A204.1 (cell line): ENCODE results near the gene METTL4.

ENCODE experiments used
- FAIRE-seq: peaks from 2 replicates; lab custom pipeline; 2012; peaks lifted over from hg19 to GRCh38; lab: Jason Lieb, UNC

The METTL4 gene

DNA sequence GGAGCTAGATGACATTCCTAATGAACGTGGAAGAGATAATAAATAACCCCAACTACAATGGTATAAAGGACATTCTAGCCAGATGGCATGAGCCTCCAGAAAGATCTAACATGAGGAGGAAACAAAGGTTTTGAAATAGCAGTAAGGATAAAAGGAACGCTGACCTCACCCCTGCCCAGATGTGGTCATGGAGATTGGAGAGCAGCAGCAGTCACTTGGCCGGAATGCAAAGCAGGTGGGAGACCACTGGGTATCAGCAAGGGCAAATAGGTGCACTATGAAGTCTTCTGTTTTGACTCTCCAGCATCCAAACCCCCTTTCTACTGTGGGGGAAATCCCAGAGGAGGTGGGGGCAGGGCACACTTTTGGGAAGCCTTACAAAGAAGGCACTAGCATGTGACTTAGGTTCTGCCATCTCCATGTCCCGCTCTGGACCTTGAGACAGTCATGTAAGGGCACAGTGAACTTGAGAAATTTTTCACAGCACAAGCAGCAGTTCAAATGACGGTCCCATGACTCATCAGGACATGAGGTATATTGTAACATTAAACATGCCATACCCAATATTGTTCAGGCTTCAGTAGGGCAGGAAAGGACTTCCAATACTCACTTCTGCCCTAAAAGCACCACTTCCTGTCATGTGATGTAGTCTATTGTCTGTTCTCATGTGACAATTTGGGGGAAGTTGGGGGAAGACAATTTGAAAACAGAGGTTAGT is 55.2 kb downstream of the METTL4 start:
- no peak for FAIRE-seq

GRCh38 chr18:2515171-2515787 is 56.0 kb downstream of the METTL4 start:
- FAIRE-seq: no peak

DNA sequence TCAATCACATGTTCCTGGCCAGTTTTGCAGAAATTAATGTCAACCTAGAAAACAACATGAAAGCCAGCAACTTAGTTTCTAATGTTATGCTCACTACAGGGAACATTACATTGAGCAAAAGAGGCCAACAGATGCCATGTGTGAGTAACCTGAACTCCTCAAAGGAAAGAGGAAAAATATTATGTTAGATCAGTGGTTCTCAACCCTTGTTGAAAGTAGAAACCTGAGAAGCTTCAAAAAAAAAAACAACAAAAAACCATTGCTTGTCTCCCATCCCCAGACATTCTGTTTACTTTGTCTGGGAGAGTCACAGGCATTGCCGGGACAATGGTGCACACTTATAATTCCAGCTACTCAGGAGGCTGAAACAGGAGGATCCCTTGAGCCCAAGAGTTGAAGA is 57.7 kb downstream of the METTL4 start:
- no peak for FAIRE-seq

DNA sequence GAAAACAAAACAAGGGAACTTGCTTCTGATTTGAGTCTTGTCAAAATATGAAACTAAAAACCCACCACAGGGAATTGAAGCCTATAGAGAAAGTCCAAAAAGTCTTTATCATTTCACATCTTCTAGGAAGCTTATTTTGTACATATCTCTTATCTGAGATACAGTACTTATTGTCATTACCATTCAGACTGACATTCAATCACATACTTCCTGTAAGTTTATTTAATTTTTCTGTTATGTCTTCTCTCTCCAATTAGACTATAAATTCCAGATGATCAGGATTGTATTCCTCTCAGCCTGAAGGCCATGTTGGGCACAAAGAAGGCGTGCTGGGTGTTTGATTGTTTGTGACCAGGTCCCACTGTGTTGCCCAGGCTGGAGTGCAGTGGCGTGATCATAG is 59.2 kb downstream of the METTL4 start:
- FAIRE-seq: no peak

- FAIRE-seq: no peak
Observed at GRCh38 chr18:2511451-2511850, 59.9 kb downstream of the METTL4 start.

- no peak for FAIRE-seq
Observed at GRCh38 chr18:2510416-2510815, 60.9 kb downstream of the METTL4 start.

- FAIRE-seq: no peak
Observed at GRCh38 chr18:2508678-2509077, 62.6 kb downstream of the METTL4 start.

DNA sequence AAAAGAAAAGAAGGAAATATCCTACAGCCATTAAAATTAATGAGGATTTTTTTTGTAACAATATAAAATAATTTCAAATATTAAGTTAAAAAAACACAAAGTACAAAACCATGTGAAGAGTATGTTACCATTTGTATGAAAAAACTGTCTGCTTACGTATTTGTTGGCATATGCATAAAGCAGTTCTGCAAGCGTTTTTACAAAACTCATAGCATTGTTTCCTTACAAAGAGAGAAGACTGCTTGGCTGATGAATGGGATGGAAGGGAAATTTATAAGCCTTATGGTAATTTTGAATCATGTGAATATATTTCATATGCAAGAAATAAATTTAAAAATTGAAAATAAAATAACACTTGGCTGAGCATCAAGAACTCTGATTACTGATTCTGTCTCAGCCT is 63.1 kb downstream of the METTL4 start:
- FAIRE-seq: no peak

DNA sequence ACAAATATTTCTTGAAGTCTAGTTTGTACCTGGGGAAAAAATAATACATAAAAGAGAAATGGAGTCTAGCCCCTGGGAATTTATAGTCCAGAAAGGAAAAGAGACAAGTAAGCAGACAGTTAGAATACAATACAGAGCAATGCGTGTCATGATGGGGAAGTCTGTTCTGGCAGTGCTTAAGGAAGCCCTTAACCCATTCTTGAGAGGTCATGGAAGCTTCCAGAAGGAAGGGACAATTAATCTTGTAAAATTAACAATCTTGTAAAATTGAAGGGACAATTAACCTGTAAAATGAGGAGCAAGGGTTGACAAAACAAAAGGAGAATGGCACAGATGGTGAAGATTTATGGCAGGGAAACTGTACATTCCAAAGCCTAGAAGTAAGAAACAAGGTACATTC is 66.7 kb downstream of the METTL4 start:
- no peak for FAIRE-seq

GRCh38 chr18:2502880-2503279 is 68.4 kb downstream of the METTL4 start:
- no peak for FAIRE-seq

- FAIRE-seq: no peak
Observed at GRCh38 chr18:2502394-2502793, 68.9 kb downstream of the METTL4 start.

DNA sequence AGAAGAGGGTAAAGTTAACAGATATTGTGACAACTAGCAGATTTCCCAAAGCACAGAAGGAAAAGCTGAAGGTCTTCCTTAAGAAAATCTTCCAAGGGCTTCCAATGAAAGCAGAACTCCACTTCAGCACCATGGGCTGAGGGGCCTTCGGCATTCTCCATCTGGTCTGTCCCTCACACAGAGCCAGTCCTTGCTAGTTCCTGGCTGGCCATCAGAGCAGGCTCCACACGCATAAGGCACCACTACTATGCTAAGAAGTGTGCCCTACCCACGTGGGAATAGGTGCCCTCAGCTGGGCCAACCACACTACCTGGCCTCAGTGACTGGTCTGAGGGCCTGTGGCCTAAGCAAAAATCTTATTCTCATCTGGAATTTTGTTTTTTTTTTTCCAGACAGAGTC is 73.5 kb downstream of the METTL4 start:
- FAIRE-seq: no peak

DNA sequence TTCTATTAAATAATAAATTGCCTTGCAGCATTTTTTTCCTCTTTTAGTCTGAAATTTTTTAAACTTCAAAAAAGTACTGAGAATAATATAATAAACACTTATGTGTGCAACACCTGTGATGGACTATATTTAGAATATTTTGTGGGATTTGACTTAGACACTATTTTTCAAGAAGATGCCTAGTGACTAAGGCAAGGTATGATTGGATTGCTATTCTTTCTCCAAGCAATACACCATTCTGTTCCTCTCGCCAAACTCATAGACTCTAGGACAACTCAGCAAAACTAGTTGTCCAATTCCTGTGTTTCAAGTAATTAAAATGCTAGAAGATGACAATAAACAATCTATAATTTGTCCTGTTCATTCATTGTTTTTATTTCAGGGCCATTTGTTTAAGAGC is 75.9 kb downstream of the METTL4 start:
- no peak for FAIRE-seq

DNA sequence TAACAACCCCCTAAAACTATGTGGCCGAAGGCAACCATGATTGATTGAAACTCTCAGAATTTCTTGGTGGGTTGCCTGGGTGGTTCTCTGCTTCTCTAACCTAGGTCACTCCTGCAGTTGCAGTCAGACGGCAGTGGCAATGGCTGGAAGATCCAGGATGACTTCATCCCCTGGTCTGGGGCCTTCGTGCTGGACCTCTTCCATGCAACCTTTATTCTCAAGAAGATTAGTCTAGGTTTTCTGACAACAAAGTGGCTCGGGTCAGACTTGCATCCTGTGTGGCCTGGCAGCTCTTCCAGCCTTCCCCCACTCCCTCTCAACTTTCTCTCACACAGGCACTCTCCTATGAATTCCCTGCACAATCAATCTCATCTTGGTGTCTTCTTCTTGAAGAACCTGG is 76.4 kb downstream of the METTL4 start:
- FAIRE-seq: no peak
